Right lung (tissue), 5 donors: Measurements from ENCODE around the gene KLC1. TPM values are rescaled to one million over a fixed set of nuclear protein-coding genes. Genes with fewer than 3 reads are reported as not detected.
A peak's percentile ranks its signal among the peaks of the same experiment; 100 is the strongest.
"Not testable (repeated sequence)": the region's sequence is repeated elsewhere in the genome, so short reads cannot be mapped to it uniquely, and the experiment has no call there.

Experiments
- DNase-seq, 2 donors: peaks; one replicate each; pipeline ENCODE4 v3.0.0-alpha.2; 2013
- polyA plus RNA-seq, 5 donors: library from polyadenylated mRNA; unstranded; fragments of 120-200 nt; gene quantifications; one replicate each; pipeline versions ENCODE4 v1.2.1 to v1.2.3, GENCODE V29; 2013; ENCODE audit warnings: inconsistent platforms in 1 of 5, low replicate concordance in 1 of 5; ENCODE audit not compliant: insufficient read length in 5 of 5, insufficient read depth in 1 of 5

Gene KLC1
- polyA plus RNA-seq, 5 donors, result 111 to 152 (median 142) TPM

GRCh38 chr14:103688441-103688840 is 59.4 kb downstream of the KLC1 start:
- no peak for DNase-seq

- peak in 1 of 2 donors; percentile 46 for DNase-seq
These were observed 60.2 kb downstream of the KLC1 start for GRCh38 chr14:103688906-103689902.

GRCh38 chr14:103690332-103690731 is 61.3 kb downstream of the KLC1 start:
- DNase-seq, result no peak

GRCh38 chr14:103691655-103692054 is 62.6 kb downstream of the KLC1 start:
- not testable (repeated sequence) for DNase-seq

GRCh38 chr14:103692159-103692558 is 63.1 kb downstream of the KLC1 start:
- DNase-seq, result no peak

GRCh38 chr14:103692871-103693270 is 63.9 kb downstream of the KLC1 start:
- DNase-seq, result no peak

GRCh38 chr14:103693515-103693914 is 64.5 kb downstream of the KLC1 start:
- DNase-seq, result no peak

- no peak for DNase-seq
These were observed 65.6 kb downstream of the KLC1 start for GRCh38 chr14:103694572-103695026.

GRCh38 chr14:103695296-103696069 is 66.5 kb downstream of the KLC1 start:
- no peak for DNase-seq

- no peak for DNase-seq
These were observed 67.0 kb downstream of the KLC1 start for GRCh38 chr14:103696070-103696402.

- peak; percentile 62 to 67 for DNase-seq
These were observed 67.6 kb downstream of the KLC1 start for GRCh38 chr14:103696466-103697071.

GRCh38 chr14:103697206-103697602 is 68.2 kb downstream of the KLC1 start:
- DNase-seq, result no peak

GRCh38 chr14:103697603-103698379 is 68.8 kb downstream of the KLC1 start:
- no peak for DNase-seq

GRCh38 chr14:103698380-103699260 is 69.6 kb downstream of the KLC1 start:
- DNase-seq, result no peak

GRCh38 chr14:103699261-103699661 is 70.2 kb downstream of the KLC1 start:
- no peak for DNase-seq

GRCh38 chr14:103699901-103700752 is 71.1 kb downstream of the KLC1 start:
- no peak for DNase-seq

- DNase-seq, result no peak
These were observed 71.9 kb downstream of the KLC1 start for GRCh38 chr14:103700753-103701490.

- no peak for DNase-seq
These were observed 73.1 kb downstream of the KLC1 start for GRCh38 chr14:103702095-103702494.
